ENCODE data around the gene ANKRD63. TPM values are rescaled to one million over a fixed set of nuclear protein-coding genes. Genes with fewer than 3 reads are reported as not detected.

Gene ANKRD63
- total and polyA plus RNA-seq, 2 of the 13 experiments (the other 11 are each of a cell fraction or from before 2014, with no cell fraction given) = not detected

- TF ChIP-seq MTERF4 (CRISPR knock-in tag; IDR thresholded peaks at IDR 0.05) (no peak), ZNF629 (CRISPR knock-in tag; conservative IDR thresholded peaks at IDR 0.05) (no peak), ZHX1 (CRISPR knock-in tag; IDR thresholded peaks at IDR 0.05; ENCODE audit: low read depth) (no peak), BCL3 (CRISPR knock-in tag; IDR thresholded peaks at IDR 0.05) (no peak), TOPORS (CRISPR knock-in tag; IDR thresholded peaks at IDR 0.05) (no peak), ZKSCAN5 (CRISPR knock-in tag; IDR thresholded peaks at IDR 0.05) (no peak), AGO2 (optimal IDR thresholded peaks at IDR 0.05; ENCODE audit: low read depth, low read length) (no peak), SRSF4 (IDR thresholded peaks at IDR 0.05; ENCODE audit: low read depth, low read length, poor library complexity, severe bottlenecking) (no peak)
Observed at GRCh38 chr15:40313531-40314398, 30.9 kb upstream of the ANKRD63 start (continued).
